PFSK-1 (cell line): ENCODE data around the gene TSPAN32.

ENCODE experiments used
- FOXP2 ChIP-seq: optimal IDR thresholded peaks from 2 replicates; pipeline ENCODE3; 2011; ENCODE audit warnings: borderline replicate concordance, control low read depth, inconsistent platforms; ENCODE audit not compliant: insufficient read depth; ENCODE audit errors: extremely low read length, extremely low read depth
- POLR2AphosphoS5 ChIP-seq: IDR thresholded peaks from 2 replicates; pipeline ENCODE4 v1.6.1; 2012; ENCODE audit warnings: low read depth, mild to moderate bottlenecking, control low read depth, low read length, moderate library complexity
- REST ChIP-seq, 2 experiments: IDR thresholded peaks; 2 replicates each; pipeline versions ENCODE4 v1.6.1 to v1.8.0; 2011 to 2012; ENCODE audit warnings: low read depth in 2 of 2, low read length in 2 of 2, control low read depth in 1 of 2, inconsistent platforms in 1 of 2, mild to moderate bottlenecking in 1 of 2, moderate library complexity in 1 of 2; ENCODE audit not compliant: insufficient read depth in 1 of 2
- SIN3A ChIP-seq: IDR thresholded peaks from 2 replicates; pipeline ENCODE4 v1.6.1; 2012; ENCODE audit warnings: mild to moderate bottlenecking, low read length, moderate library complexity, borderline replicate concordance; ENCODE audit not compliant: insufficient read depth
- TAF1 ChIP-seq: IDR thresholded peaks from 2 replicates; pipeline ENCODE4 v1.6.1; 2012; ENCODE audit warnings: low read length, control low read depth, borderline replicate concordance; ENCODE audit not compliant: insufficient read depth

The TSPAN32 gene

GRCh38 chr11:2308713-2309112, 6.9 kb downstream of the TSPAN32 start:
- no peak for TF ChIP-seq FOXP2
- TF ChIP-seq REST (IDR thresholded peaks at IDR 0.05; ENCODE audit: insufficient read depth in 1 of 2, low read depth in 2 of 2, low read length in 2 of 2), result no peak
- TF ChIP-seq SIN3A, result no peak
- no peak for TF ChIP-seq TAF1
- no peak for TF ChIP-seq POLR2AphosphoS5

- TF ChIP-seq POLR2AphosphoS5 (no peak), REST (IDR thresholded peaks at IDR 0.05; ENCODE audit: insufficient read depth in 1 of 2, low read depth in 2 of 2, low read length in 2 of 2) (no peak), TAF1 (no peak), FOXP2 (no peak), SIN3A (no peak)
Observed at GRCh38 chr11:2309251-2310072, 7.6 kb downstream of the TSPAN32 start.

DNA sequence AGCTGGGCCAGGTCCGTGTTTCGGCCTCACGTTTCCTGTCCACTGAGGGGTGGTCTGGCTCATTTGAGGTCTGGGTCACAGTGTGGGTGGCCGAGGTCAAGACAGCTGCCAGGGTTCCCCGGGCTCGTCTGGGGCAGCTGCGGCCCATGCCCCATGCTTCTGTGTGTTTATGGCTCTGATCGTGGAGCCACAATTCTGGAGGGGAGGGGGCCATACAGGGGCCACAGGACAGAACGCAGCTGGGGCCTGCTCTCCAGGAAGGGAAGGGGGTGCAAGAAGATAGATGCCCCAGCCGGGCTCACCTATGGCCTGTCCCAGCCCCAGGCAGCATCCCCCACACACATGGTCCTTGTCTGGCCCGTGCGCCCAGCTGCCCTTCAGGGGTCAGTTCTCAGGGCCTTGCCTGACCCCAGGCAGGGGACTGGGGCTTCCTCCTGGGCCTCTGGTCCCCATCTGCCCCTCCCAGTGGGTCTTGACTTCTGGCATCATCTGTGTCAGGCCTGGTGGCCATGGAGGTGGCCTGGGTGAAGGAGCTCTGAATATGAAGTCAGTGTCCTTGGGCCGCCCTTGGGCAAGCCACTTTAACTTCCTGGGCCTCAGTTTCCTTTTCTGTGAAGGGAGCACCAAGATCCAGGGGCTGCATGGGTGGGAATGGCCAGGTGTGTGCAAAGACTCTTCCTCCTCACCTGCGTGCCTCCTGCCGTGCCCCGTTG, 8.4 kb downstream of the TSPAN32 start:
- no peak for TF ChIP-seq TAF1
- TF ChIP-seq SIN3A, result no peak
- no peak for TF ChIP-seq POLR2AphosphoS5
- TF ChIP-seq FOXP2, result no peak
- no peak for TF ChIP-seq REST (IDR thresholded peaks at IDR 0.05; ENCODE audit: insufficient read depth in 1 of 2, low read depth in 2 of 2, low read length in 2 of 2)

DNA sequence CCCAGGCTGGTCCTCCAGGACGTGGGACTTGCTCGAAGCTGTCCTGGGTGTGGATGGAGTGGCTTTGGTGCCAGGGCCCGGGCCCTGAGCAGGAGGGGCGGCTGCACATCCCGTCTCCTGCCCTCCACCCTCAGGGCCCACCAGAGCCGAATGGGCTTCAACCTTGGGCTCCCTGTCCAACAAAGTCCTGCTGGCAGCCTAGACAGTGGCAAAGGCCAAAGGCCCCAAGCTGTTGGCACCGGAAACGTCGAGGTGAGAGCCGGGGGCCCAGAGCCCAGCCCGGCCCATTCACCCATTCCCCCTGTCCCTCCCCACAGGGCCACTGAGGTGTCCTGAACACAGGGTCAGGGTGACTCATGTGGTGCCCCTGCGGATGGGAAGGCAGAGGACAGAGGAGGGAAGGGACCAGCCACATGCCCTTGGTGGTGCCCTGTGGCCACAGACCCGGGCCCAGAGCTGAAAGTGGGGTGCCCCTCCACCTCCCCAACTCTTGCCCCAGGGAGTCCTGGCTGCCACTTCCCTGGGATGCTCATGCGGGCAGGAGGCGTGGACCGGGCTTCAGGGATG, 9.1 kb downstream of the TSPAN32 start:
- TF ChIP-seq FOXP2 (no peak), POLR2AphosphoS5 (no peak), REST (IDR thresholded peaks at IDR 0.05; ENCODE audit: insufficient read depth in 1 of 2, low read depth in 2 of 2, low read length in 2 of 2) (no peak), SIN3A (no peak), TAF1 (no peak)
